HepG2 (cell line): ENCODE data around the gene SRP72. TPM values are rescaled to one million over a fixed set of nuclear protein-coding genes. Genes with fewer than 3 reads are reported as not detected.

Source experiments
- AGO1 ChIP-seq: fragments of 200-400 bp; formaldehyde crosslinking; IDR thresholded peaks from 2 replicates; pipeline ENCODE4 v1.6.1; 2017; ENCODE audit warnings: mild to moderate bottlenecking, low read depth, low read length, moderate library complexity; ENCODE audit not compliant: poor library complexity, severe bottlenecking
- ELF4 ChIP-seq: sonication (generic); formaldehyde crosslinking; IDR thresholded peaks from 2 replicates; pipeline ENCODE4 v1.5.0; 2020; ENCODE audit warnings: missing genetic modification reagents, mild to moderate bottlenecking, moderate library complexity, borderline replicate concordance
- EP300 ChIP-seq, 3 experiments: sonication (generic) in 1 of 3; formaldehyde crosslinking in 1 of 3; IDR thresholded peaks; 2 replicates each; pipeline versions ENCODE4 v1.5.1 to v1.6.1; 2011 to 2020; ENCODE audit warnings: low read depth in 2 of 3, low read length in 2 of 3, borderline replicate concordance in 1 of 3, improper control_type of control experiment in 1 of 3, mild to moderate bottlenecking in 1 of 3, missing genetic modification reagents in 1 of 3, moderate library complexity in 1 of 3
- FOXK2 ChIP-seq: fragments of 450-650 bp; IDR thresholded peaks from 2 replicates; pipeline ENCODE4 v1.6.1; 2016
- GATAD1 ChIP-seq: IDR thresholded peaks from 2 replicates; pipeline ENCODE4 v1.6.1; 2016; ENCODE audit warnings: missing genetic modification reagents, missing compliant biosample characterization
- HNF4G ChIP-seq, 2 experiments: sonication (generic) in 1 of 2; formaldehyde crosslinking in 1 of 2; IDR thresholded peaks; 2 replicates each; pipeline versions ENCODE4 v1.4.0 to v1.6.1; 2011 to 2020; ENCODE audit warnings: borderline replicate concordance in 2 of 2, low read depth in 2 of 2, mild to moderate bottlenecking in 2 of 2, low read length in 1 of 2, missing genetic modification reagents in 1 of 2, moderate library complexity in 1 of 2
- JUND ChIP-seq: sonication (generic); formaldehyde crosslinking; IDR thresholded peaks from 2 replicates; pipeline ENCODE4 v1.8.0; 2022; ENCODE audit warnings: mild to moderate bottlenecking, missing genetic modification reagents
- MTA1 ChIP-seq: sonication (generic); formaldehyde crosslinking; IDR thresholded peaks from 2 replicates; pipeline ENCODE4 v1.4.0; 2020; ENCODE audit warnings: missing genetic modification reagents, mild to moderate bottlenecking, borderline replicate concordance
- NR2F6 ChIP-seq, 2 experiments: IDR thresholded peaks; 2 replicates each; pipeline ENCODE4 v1.6.1; 2016; ENCODE audit warnings: antibody characterized with exemption in 1 of 2, mild to moderate bottlenecking in 1 of 2
- SAFB2 ChIP-seq: sonication (generic); formaldehyde crosslinking; IDR thresholded peaks from 2 replicates; pipeline ENCODE4 v1.5.1; 2020; ENCODE audit warnings: missing genetic modification reagents, low read depth, mild to moderate bottlenecking, borderline replicate concordance
- SPEN ChIP-seq: sonication (generic); formaldehyde crosslinking; IDR thresholded peaks from 2 replicates; pipeline ENCODE4 v1.5.1; 2020; ENCODE audit warnings: low read depth, mild to moderate bottlenecking, missing genetic modification reagents
- ZFP82 ChIP-seq: sonication (generic); formaldehyde crosslinking; IDR thresholded peaks from 2 replicates; pipeline ENCODE4 v1.5.1; 2020; ENCODE audit warnings: mild to moderate bottlenecking, missing genetic modification reagents, borderline replicate concordance
- ZNF12 ChIP-seq: sonication (generic); formaldehyde crosslinking; IDR thresholded peaks from 2 replicates; pipeline ENCODE4 v1.5.0; 2020; ENCODE audit warnings: missing genetic modification reagents
- ZNF124 ChIP-seq: sonication (generic); formaldehyde crosslinking; IDR thresholded peaks from 2 replicates; pipeline ENCODE4 v1.4.0; 2020; ENCODE audit warnings: missing genetic modification reagents
- ZNF569 ChIP-seq: sonication (generic); formaldehyde crosslinking; IDR thresholded peaks from 2 replicates; pipeline ENCODE4 v1.5.0; 2020; ENCODE audit warnings: mild to moderate bottlenecking, missing genetic modification reagents, moderate library complexity, borderline replicate concordance
- polyA plus RNA-seq, 8 experiments: library from polyadenylated mRNA; depleted of rRNA in 3 of 8; stranded (reverse) in 7 of 8; unstranded in 1 of 8; fragments of >200 nt; fragmentation: Illumina TruSeq in 4 of 8; extraction: Trizol in 4 of 8; gene quantifications; 2 replicates each; pipeline versions ENCODE4 v1.2.1 to v1.2.3, GENCODE V29; 2011 to 2016; ENCODE audit warnings: low read depth in 4 of 8, missing spikeins in 1 of 8, mixed read lengths in 1 of 8; ENCODE audit not compliant: insufficient read depth in 1 of 8
- total RNA-seq, 5 experiments: library from RNA; depleted of rRNA; stranded (reverse); fragments of >200 nt; fragmentation: Illumina TruSeq; extraction: Trizol; gene quantifications; 2 replicates each; pipeline ENCODE4 v1.2.3, GENCODE V29; 2016; ENCODE audit warnings: low read depth in 1 of 5
- TF ChIP-seq, protein P1 (sequence below): sonication (generic); formaldehyde crosslinking; IDR thresholded peaks from 2 replicates; pipeline ENCODE4 v1.4.0; 2020; ENCODE audit warnings: missing genetic modification reagents, borderline replicate concordance
- TF ChIP-seq, protein P2 (sequence below): sonication (generic); formaldehyde crosslinking; IDR thresholded peaks from 2 replicates; pipeline ENCODE4 v1.4.0; 2020; ENCODE audit warnings: missing genetic modification reagents
- TF ChIP-seq, protein P3 (sequence below): IDR thresholded peaks from 2 replicates; pipeline ENCODE4 v1.6.1; 2016; ENCODE audit warnings: missing genetic modification reagents, missing compliant biosample characterization
- TF ChIP-seq, protein P4 (sequence below): sonication (generic); formaldehyde crosslinking; IDR thresholded peaks from 2 replicates; pipeline ENCODE4 v1.9.0; 2021; ENCODE audit warnings: missing genetic modification reagents, mild to moderate bottlenecking, borderline replicate concordance

The SRP72 gene
- total and polyA plus RNA-seq, 2 of the 13 experiments (the other 11 are each of a cell fraction or from before 2014, with no cell fraction given), result 64.9 to 75.6 TPM

DNA sequence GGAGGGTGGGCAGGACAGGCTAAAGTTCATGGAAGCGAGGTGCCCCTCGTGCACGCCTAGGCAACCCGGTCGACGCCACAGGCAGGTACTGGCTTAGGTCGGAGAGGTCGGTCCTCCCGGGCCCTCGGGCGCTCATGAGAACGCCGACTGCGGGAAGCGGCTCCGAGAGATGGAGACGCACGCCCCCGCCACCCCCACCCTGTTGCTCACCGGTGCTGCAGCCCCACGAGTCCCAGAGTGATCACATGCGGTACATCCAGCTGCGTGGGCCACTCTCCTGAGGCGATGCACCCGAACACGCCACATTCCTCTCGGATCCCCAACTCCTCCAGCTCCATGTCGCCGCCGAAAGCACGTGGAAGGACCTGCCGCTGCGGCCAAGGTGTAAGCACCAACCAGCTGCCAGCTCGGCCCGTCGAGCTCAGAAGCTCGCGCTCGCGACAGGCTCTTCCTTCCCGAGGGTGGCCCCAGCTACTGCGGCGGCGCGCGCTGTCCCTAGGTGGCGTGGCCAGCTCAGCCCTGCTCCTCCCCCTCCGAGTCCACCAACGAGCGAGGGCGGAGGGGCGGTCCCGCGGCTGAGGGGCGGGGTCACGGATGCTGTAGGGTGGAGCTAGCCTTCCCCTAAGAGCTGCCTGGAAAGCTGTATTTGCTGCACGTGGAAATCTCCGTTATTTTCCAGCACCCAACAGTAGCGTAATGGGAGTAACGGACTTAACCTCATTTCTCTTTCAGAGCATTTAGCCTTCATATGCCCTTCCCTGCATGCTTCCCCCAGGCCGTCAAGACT is 32.1 kb upstream of the SRP72 start, which contains the start of gene PPAT (continued):
- TF ChIP-seq, protein P1, sequence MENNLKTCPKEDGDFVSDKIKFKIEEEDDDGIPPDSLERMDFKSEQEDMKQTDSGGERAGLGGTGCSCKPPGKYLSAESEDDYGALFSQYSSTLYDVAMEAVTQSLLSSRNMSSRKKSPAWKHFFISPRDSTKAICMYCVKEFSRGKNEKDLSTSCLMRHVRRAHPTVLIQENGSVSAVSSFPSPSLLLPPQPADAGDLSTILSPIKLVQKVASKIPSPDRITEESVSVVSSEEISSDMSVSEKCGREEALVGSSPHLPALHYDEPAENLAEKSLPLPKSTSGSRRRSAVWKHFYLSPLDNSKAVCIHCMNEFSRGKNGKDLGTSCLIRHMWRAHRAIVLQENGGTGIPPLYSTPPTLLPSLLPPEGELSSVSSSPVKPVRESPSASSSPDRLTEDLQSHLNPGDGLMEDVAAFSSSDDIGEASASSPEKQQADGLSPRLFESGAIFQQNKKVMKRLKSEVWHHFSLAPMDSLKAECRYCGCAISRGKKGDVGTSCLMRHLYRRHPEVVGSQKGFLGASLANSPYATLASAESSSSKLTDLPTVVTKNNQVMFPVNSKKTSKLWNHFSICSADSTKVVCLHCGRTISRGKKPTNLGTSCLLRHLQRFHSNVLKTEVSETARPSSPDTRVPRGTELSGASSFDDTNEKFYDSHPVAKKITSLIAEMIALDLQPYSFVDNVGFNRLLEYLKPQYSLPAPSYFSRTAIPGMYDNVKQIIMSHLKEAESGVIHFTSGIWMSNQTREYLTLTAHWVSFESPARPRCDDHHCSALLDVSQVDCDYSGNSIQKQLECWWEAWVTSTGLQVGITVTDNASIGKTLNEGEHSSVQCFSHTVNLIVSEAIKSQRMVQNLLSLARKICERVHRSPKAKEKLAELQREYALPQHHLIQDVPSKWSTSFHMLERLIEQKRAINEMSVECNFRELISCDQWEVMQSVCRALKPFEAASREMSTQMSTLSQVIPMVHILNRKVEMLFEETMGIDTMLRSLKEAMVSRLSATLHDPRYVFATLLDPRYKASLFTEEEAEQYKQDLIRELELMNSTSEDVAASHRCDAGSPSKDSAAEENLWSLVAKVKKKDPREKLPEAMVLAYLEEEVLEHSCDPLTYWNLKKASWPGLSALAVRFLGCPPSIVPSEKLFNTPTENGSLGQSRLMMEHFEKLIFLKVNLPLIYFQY, result no peak; the same call in 1 of the 2 replicates
- TF ChIP-seq ZNF124 (CRISPR knock-in tag) (no peak), MTA1 (CRISPR knock-in tag) (no peak), EP300 (IDR thresholded peaks at IDR 0.05; ENCODE audit: low read depth in 2 of 2, low read length in 2 of 2) (peak in 1 of 2 experiments; percentile 5; a peak in 1 of 4 replicates), EP300 (CRISPR knock-in tag; IDR thresholded peaks at IDR 0.05; ENCODE audit: borderline replicate concordance) (no peak), SAFB2 (CRISPR knock-in tag) (no peak; the same call in 1 of the 2 replicates), ELF4 (CRISPR knock-in tag) (no peak), HNF4G (IDR thresholded peaks at IDR 0.05; ENCODE audit: borderline replicate concordance, low read depth, low read length) (no peak), HNF4G (CRISPR knock-in tag; IDR thresholded peaks at IDR 0.05; ENCODE audit: borderline replicate concordance, low read depth) (no peak; the same call in 1 of the 2 replicates), GATAD1 (CRISPR knock-in tag) (peak; percentile 17; the same call in 1 of the 2 replicates), ZNF12 (CRISPR knock-in tag) (no peak; the same call in 1 of the 2 replicates), NR2F6 (IDR thresholded peaks at IDR 0.05) (no peak), NR2F6 (CRISPR knock-in tag; IDR thresholded peaks at IDR 0.05) (0 out of 2 replicates have a peak, but pooled peaks have one; percentile 9), AGO1 (peak; percentile 22), JUND (CRISPR knock-in tag) (peak; percentile 56; the same call in 1 of the 2 replicates), ZFP82 (CRISPR knock-in tag) (no peak), SPEN (CRISPR knock-in tag) (peak; percentile 62), ZNF569 (CRISPR knock-in tag) (no peak), FOXK2 (peak; percentile 72; the same call in 1 of the 2 replicates)
- TF ChIP-seq, protein P2, sequence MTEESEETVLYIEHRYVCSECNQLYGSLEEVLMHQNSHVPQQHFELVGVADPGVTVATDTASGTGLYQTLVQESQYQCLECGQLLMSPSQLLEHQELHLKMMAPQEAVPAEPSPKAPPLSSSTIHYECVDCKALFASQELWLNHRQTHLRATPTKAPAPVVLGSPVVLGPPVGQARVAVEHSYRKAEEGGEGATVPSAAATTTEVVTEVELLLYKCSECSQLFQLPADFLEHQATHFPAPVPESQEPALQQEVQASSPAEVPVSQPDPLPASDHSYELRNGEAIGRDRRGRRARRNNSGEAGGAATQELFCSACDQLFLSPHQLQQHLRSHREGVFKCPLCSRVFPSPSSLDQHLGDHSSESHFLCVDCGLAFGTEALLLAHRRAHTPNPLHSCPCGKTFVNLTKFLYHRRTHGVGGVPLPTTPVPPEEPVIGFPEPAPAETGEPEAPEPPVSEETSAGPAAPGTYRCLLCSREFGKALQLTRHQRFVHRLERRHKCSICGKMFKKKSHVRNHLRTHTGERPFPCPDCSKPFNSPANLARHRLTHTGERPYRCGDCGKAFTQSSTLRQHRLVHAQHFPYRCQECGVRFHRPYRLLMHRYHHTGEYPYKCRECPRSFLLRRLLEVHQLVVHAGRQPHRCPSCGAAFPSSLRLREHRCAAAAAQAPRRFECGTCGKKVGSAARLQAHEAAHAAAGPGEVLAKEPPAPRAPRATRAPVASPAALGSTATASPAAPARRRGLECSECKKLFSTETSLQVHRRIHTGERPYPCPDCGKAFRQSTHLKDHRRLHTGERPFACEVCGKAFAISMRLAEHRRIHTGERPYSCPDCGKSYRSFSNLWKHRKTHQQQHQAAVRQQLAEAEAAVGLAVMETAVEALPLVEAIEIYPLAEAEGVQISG (CRISPR knock-in tag), result peak; percentile 77
- TF ChIP-seq, protein P3, sequence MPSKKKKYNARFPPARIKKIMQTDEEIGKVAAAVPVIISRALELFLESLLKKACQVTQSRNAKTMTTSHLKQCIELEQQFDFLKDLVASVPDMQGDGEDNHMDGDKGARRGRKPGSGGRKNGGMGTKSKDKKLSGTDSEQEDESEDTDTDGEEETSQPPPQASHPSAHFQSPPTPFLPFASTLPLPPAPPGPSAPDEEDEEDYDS (CRISPR knock-in tag), result peak; percentile 83
- TF ChIP-seq, protein P4, sequence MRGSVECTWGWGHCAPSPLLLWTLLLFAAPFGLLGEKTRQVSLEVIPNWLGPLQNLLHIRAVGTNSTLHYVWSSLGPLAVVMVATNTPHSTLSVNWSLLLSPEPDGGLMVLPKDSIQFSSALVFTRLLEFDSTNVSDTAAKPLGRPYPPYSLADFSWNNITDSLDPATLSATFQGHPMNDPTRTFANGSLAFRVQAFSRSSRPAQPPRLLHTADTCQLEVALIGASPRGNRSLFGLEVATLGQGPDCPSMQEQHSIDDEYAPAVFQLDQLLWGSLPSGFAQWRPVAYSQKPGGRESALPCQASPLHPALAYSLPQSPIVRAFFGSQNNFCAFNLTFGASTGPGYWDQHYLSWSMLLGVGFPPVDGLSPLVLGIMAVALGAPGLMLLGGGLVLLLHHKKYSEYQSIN (CRISPR knock-in tag), result no peak
